ENCODE measurements around the gene PDAP1. TPM values are rescaled to one million over a fixed set of nuclear protein-coding genes. Genes with fewer than 3 reads are reported as not detected.

PDAP1 gene
- total and polyA plus RNA-seq, 2 of the 13 experiments (the other 11 are each of a cell fraction or from before 2014, with no cell fraction given) = 13.0 to 100 TPM

GRCh38 chr7:99375070-99375807, 33.2 kb downstream of the PDAP1 start (continued):
- peak; percentile 64; the same call in 1 of the 2 replicates for TF ChIP-seq ARID4A (CRISPR knock-in tag; IDR thresholded peaks at IDR 0.05; ENCODE audit: borderline replicate concordance)
- peak; percentile 78 for TF ChIP-seq ZBTB10 (CRISPR knock-in tag; IDR thresholded peaks at IDR 0.05; ENCODE audit: borderline replicate concordance)
- peak; percentile 72 for TF ChIP-seq ETV5 (CRISPR knock-in tag; IDR thresholded peaks at IDR 0.05; ENCODE audit: borderline replicate concordance)
- peak; percentile 65 for TF ChIP-seq PHF8 (CRISPR knock-in tag; IDR thresholded peaks at IDR 0.05)
- TF ChIP-seq ZNF724P (CRISPR knock-in tag; IDR thresholded peaks at IDR 0.05; ENCODE audit: borderline replicate concordance) = peak; percentile 38; the same call in 1 of the 2 replicates
- 0 out of 2 replicates have a peak, but pooled peaks have one; percentile 22 for TF ChIP-seq SIN3A (IDR thresholded peaks at IDR 0.05; ENCODE audit: borderline replicate concordance, low read depth, low read length)
- TF ChIP-seq THAP7 (CRISPR knock-in tag; IDR thresholded peaks at IDR 0.05) = no peak
- TF ChIP-seq PHF20 (CRISPR knock-in tag; IDR thresholded peaks at IDR 0.05) = peak; percentile 63
- TF ChIP-seq FOXC1 (CRISPR knock-in tag; IDR thresholded peaks at IDR 0.05; ENCODE audit: borderline replicate concordance) = no peak
- TF ChIP-seq ZBTB44 (CRISPR knock-in tag; IDR thresholded peaks at IDR 0.05) = no peak
- 0 out of 2 replicates have a peak, but pooled peaks have one; percentile 11 for TF ChIP-seq AHR (CRISPR knock-in tag; IDR thresholded peaks at IDR 0.05)
- TF ChIP-seq ZNF230 (CRISPR knock-in tag; IDR thresholded peaks at IDR 0.05) = no peak
- TF ChIP-seq JDP2 (CRISPR knock-in tag; IDR thresholded peaks at IDR 0.05; ENCODE audit: borderline replicate concordance) = no peak
- peak; percentile 38; the same call in 1 of the 2 replicates for TF ChIP-seq TFAP4 (IDR thresholded peaks at IDR 0.05; ENCODE audit: borderline replicate concordance, low read depth)
- TF ChIP-seq ZNF816 (CRISPR knock-in tag; IDR thresholded peaks at IDR 0.05; ENCODE audit: borderline replicate concordance) = no peak
- peak; percentile 28; the same call in 1 of the 2 replicates for TF ChIP-seq MTERF4 (CRISPR knock-in tag; IDR thresholded peaks at IDR 0.05)
- peak; percentile 64 for TF ChIP-seq AGO2 (optimal IDR thresholded peaks at IDR 0.05; ENCODE audit: low read depth, low read length)
